MM.1S (cell line): ENCODE measurements around the gene TEX14.

Experiments used
- CTCF ChIP-seq: fragments of 300-600 bp; sonication (generic); IDR thresholded peaks from 2 replicates; pipeline ENCODE4 v1.5.1; 2016; ENCODE audit warnings: antibody characterized with exemption, low read length, mixed read lengths
- EZH2 ChIP-seq: fragments of 300-600 bp; sonication (generic); optimal IDR thresholded peaks from 2 replicates; pipeline ENCODE3; 2017; ENCODE audit warnings: low read depth, mild to moderate bottlenecking, antibody characterized with exemption, low read length, mixed read lengths
- EZH2phosphoT487 ChIP-seq: fragments of 300-600 bp; sonication (generic); IDR thresholded peaks from 2 replicates; pipeline ENCODE4 v1.6.1; 2018; ENCODE audit warnings: antibody characterized with exemption, low read length

DNA sequence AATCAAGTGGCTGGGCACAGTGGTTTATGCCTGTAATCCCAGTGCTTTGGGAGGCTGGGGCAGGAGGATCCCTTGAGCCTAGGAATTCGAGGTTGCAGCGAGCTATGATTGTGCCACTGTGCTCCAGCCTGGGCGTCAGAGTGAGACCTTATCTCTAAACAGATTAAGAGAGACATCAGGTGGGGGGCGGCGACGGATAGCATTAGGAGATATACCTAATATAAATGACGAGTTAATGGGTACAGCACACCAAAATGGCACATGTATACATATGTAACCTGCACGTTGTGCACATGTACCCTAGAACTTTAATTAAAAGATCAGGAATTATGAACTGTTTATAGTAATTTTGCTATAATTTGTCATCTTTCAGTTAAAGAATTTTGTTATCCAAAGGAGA lies 10.9 kb upstream of the TEX14 start:
- TF ChIP-seq CTCF (no peak), EZH2phosphoT487 (no peak), EZH2 (no peak)
